K562 (cell line): ENCODE data around the gene SLC6A9. TPM values are rescaled to one million over a fixed set of nuclear protein-coding genes. Genes with fewer than 3 reads are reported as not detected.

ENCODE experiments used
- NFE2L1 ChIP-seq: fragments of 450-650 bp; IDR thresholded peaks from 2 replicates; pipeline ENCODE4 v1.6.1; 2016; ENCODE audit warnings: missing genetic modification characterization, low read depth, mild to moderate bottlenecking, missing compliant biosample characterization, moderate library complexity, borderline replicate concordance
- NR2C1 ChIP-seq, 2 experiments: fragments of 450-650 bp; IDR thresholded peaks; 2 replicates each; pipeline ENCODE4 v1.6.1; 2017; ENCODE audit warnings: mild to moderate bottlenecking in 2 of 2, antibody characterized with exemption in 1 of 2, inconsistent platforms in 1 of 2, missing compliant biosample characterization in 1 of 2, missing genetic modification characterization in 1 of 2
- NR3C1 ChIP-seq: sonication (generic); formaldehyde crosslinking; IDR thresholded peaks from 2 replicates; pipeline ENCODE4 v1.8.1; 2022; ENCODE audit warnings: missing genetic modification reagents
- PCBP1 ChIP-seq: fragments of 200-400 bp; formaldehyde crosslinking; IDR thresholded peaks from 2 replicates; pipeline ENCODE4 v1.6.1; 2018; ENCODE audit warnings: mild to moderate bottlenecking, low read depth, low read length; ENCODE audit not compliant: poor library complexity, severe bottlenecking
- SIRT6 ChIP-seq: IDR thresholded peaks from one replicate; pipeline ENCODE4 v1.6.1; 2012; ENCODE audit warnings: low read depth, mild to moderate bottlenecking, control low read depth, inconsistent platforms, low read length, moderate library complexity
- SLC30A9 ChIP-seq: fragments of 250-450 bp; sonication (Bioruptor Pico); IDR thresholded peaks from 2 replicates; pipeline ENCODE4 v1.8.0; 2022; ENCODE audit warnings: mild to moderate bottlenecking, moderate library complexity
- SMARCE1 ChIP-seq: fragments of 450-650 bp; IDR thresholded peaks from 2 replicates; pipeline ENCODE4 v1.7.1; 2016; ENCODE audit warnings: mild to moderate bottlenecking
- TCF7 ChIP-seq: sonication (generic); IDR thresholded peaks from 2 replicates; pipeline ENCODE4 v1.6.1; 2016; ENCODE audit warnings: antibody characterized with exemption, borderline replicate concordance
- XRCC3 ChIP-seq: fragments of 450-650 bp; IDR thresholded peaks from 2 replicates; pipeline ENCODE4 v1.6.1; 2017; ENCODE audit warnings: mild to moderate bottlenecking, moderate library complexity
- ZBTB1 ChIP-seq: sonication (generic); formaldehyde crosslinking; IDR thresholded peaks from 2 replicates; pipeline ENCODE4 v1.8.1; 2023; ENCODE audit warnings: missing genetic modification reagents, low read depth, mild to moderate bottlenecking, borderline replicate concordance
- ZBTB17 ChIP-seq: fragments of 450-650 bp; formaldehyde crosslinking; IDR thresholded peaks from 2 replicates; pipeline ENCODE4 v1.4.0; 2020; ENCODE audit warnings: mild to moderate bottlenecking
- ZNF23 ChIP-seq: fragments of 250-450 bp; sonication (Bioruptor Pico); IDR thresholded peaks from 2 replicates; pipeline ENCODE4 v1.4.0; 2020; ENCODE audit warnings: mild to moderate bottlenecking
- ZNF232 ChIP-seq: sonication (generic); formaldehyde crosslinking; IDR thresholded peaks from 2 replicates; pipeline ENCODE4 v1.8.0; 2022; ENCODE audit warnings: mild to moderate bottlenecking, missing genetic modification reagents
- ZNF695 ChIP-seq: fragments of 450-650 bp; formaldehyde crosslinking; IDR thresholded peaks from 2 replicates; pipeline ENCODE4 v1.4.0; 2020; ENCODE audit warnings: mild to moderate bottlenecking, moderate library complexity
- polyA plus RNA-seq, 8 experiments: library from polyadenylated mRNA; depleted of rRNA in 4 of 8; stranded (reverse) in 5 of 8; unstranded in 3 of 8; fragments of >200 nt; fragmentation: Nextera tagmentation in 2 of 8; fragmentation: Illumina TruSeq in 1 of 8; extraction: Ambion mirVana in 2 of 8; extraction: Trizol in 1 of 8; gene quantifications; 2 replicates each; pipeline versions ENCODE4 v1.2.1 to v1.2.3, GENCODE V29; 2011 to 2014; ENCODE audit warnings: inconsistent platforms in 1 of 8, missing spikeins in 1 of 8
- total RNA-seq, 7 experiments: library from RNA; depleted of rRNA in 6 of 7; stranded (reverse); fragments of >200 nt in 6 of 7; fragmentation: Illumina TruSeq in 2 of 7; extraction: Trizol in 2 of 7; gene quantifications; 2 replicates each; pipeline versions ENCODE4 v1.2.1 to v1.2.3, GENCODE V29; 2011 to 2021; ENCODE audit warnings: low replicate concordance in 1 of 7
- TF ChIP-seq, protein P1 (sequence below): fragments of 250-450 bp; sonication (Bioruptor Pico); IDR thresholded peaks from 2 replicates; pipeline ENCODE4 v1.8.0; 2022; ENCODE audit warnings: inconsistent platforms, mild to moderate bottlenecking, moderate library complexity, borderline replicate concordance
- TF ChIP-seq, protein P2 (sequence below): sonication (generic); formaldehyde crosslinking; IDR thresholded peaks from 2 replicates; pipeline ENCODE4 v1.8.0; 2022; ENCODE audit warnings: mild to moderate bottlenecking, low read depth, missing genetic modification reagents
- TF ChIP-seq, protein P3 (sequence below): sonication (generic); formaldehyde crosslinking; IDR thresholded peaks from 2 replicates; pipeline ENCODE4 v1.8.0; 2022; ENCODE audit warnings: mild to moderate bottlenecking, missing genetic modification reagents
- TF ChIP-seq, protein P4 (sequence below): fragments of 250-450 bp; sonication (Bioruptor Pico); IDR thresholded peaks from 2 replicates; pipeline ENCODE4 v1.9.0; 2021; ENCODE audit warnings: mild to moderate bottlenecking, inconsistent platforms

The SLC6A9 gene
- total and polyA plus RNA-seq, 9 of the 15 experiments (the other 6 are each of a cell fraction or from before 2014, with no cell fraction given) = 0.17 to 18.7 (median 2.9) TPM

DNA sequence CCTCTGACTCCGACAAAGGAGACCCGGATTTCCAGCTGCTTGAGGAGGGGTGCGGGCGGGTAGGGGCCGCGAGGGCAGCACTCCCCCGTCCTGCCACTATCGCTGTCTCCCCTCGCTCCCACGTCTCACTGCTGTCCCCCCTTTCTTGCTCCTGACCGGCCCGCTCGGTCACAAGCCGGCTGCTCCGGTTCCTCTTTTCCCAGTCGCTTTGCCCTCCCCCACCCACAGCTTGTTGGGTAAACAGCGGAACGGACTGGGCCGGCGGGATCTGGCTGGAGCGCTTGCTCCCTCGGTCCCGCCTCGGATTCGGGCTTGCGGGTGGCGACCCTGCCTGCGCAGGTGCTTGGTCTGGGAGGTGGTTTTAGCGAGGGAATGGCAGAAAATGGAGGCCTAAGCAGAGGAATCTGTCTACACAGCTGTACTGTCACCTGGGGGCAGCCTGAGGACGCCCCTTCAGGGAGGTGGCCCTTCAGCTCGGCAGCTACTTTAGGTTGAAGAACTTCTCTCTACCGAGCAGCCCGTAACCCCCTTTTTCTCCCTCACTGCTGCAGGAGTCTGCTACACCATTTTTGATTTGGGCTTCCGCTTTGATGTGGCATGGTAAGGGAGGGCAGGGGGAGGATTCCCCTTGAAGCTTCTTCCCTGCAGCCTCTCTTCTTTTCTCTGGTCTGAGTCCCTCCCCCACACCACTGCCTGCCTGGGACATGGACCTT is 55.9 kb downstream of the SLC6A9 start (continued):
- TF ChIP-seq NFE2L1 (tag) = no peak
- no peak for TF ChIP-seq ZNF23 (CRISPR knock-in tag)
- TF ChIP-seq, protein P1, sequence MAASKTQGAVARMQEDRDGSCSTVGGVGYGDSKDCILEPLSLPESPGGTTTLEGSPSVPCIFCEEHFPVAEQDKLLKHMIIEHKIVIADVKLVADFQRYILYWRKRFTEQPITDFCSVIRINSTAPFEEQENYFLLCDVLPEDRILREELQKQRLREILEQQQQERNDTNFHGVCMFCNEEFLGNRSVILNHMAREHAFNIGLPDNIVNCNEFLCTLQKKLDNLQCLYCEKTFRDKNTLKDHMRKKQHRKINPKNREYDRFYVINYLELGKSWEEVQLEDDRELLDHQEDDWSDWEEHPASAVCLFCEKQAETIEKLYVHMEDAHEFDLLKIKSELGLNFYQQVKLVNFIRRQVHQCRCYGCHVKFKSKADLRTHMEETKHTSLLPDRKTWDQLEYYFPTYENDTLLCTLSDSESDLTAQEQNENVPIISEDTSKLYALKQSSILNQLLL (CRISPR knock-in tag) = no peak
- no peak for TF ChIP-seq ZBTB17 (CRISPR knock-in tag)
- TF ChIP-seq ZNF695 = no peak
- peak; percentile 73 for TF ChIP-seq SMARCE1
- TF ChIP-seq NR2C1 (IDR thresholded peaks at IDR 0.05) = no peak
- no peak for TF ChIP-seq NR2C1 (tag; IDR thresholded peaks at IDR 0.05)
- TF ChIP-seq NR3C1 (CRISPR knock-in tag) = 0 out of 2 replicates have a peak, but pooled peaks have one; percentile 37
- no peak for TF ChIP-seq ZNF232 (CRISPR knock-in tag)
- TF ChIP-seq ZBTB1 = no peak
- TF ChIP-seq SLC30A9 (CRISPR knock-in tag) = no peak
- TF ChIP-seq XRCC3 = no peak
- TF ChIP-seq TCF7 = peak; percentile 90; the same call in 1 of the 2 replicates
- TF ChIP-seq PCBP1 = peak; percentile 70
- TF ChIP-seq SIRT6 = no peak
- TF ChIP-seq, protein P2, sequence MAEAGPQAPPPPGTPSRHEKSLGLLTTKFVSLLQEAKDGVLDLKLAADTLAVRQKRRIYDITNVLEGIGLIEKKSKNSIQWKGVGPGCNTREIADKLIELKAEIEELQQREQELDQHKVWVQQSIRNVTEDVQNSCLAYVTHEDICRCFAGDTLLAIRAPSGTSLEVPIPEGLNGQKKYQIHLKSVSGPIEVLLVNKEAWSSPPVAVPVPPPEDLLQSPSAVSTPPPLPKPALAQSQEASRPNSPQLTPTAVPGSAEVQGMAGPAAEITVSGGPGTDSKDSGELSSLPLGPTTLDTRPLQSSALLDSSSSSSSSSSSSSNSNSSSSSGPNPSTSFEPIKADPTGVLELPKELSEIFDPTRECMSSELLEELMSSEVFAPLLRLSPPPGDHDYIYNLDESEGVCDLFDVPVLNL (CRISPR knock-in tag) = no peak
- TF ChIP-seq, protein P3, sequence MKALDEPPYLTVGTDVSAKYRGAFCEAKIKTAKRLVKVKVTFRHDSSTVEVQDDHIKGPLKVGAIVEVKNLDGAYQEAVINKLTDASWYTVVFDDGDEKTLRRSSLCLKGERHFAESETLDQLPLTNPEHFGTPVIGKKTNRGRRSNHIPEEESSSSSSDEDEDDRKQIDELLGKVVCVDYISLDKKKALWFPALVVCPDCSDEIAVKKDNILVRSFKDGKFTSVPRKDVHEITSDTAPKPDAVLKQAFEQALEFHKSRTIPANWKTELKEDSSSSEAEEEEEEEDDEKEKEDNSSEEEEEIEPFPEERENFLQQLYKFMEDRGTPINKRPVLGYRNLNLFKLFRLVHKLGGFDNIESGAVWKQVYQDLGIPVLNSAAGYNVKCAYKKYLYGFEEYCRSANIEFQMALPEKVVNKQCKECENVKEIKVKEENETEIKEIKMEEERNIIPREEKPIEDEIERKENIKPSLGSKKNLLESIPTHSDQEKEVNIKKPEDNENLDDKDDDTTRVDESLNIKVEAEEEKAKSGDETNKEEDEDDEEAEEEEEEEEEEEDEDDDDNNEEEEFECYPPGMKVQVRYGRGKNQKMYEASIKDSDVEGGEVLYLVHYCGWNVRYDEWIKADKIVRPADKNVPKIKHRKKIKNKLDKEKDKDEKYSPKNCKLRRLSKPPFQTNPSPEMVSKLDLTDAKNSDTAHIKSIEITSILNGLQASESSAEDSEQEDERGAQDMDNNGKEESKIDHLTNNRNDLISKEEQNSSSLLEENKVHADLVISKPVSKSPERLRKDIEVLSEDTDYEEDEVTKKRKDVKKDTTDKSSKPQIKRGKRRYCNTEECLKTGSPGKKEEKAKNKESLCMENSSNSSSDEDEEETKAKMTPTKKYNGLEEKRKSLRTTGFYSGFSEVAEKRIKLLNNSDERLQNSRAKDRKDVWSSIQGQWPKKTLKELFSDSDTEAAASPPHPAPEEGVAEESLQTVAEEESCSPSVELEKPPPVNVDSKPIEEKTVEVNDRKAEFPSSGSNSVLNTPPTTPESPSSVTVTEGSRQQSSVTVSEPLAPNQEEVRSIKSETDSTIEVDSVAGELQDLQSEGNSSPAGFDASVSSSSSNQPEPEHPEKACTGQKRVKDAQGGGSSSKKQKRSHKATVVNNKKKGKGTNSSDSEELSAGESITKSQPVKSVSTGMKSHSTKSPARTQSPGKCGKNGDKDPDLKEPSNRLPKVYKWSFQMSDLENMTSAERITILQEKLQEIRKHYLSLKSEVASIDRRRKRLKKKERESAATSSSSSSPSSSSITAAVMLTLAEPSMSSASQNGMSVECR (CRISPR knock-in tag) = no peak; the same call in none of the 2 replicates
- TF ChIP-seq, protein P4, sequence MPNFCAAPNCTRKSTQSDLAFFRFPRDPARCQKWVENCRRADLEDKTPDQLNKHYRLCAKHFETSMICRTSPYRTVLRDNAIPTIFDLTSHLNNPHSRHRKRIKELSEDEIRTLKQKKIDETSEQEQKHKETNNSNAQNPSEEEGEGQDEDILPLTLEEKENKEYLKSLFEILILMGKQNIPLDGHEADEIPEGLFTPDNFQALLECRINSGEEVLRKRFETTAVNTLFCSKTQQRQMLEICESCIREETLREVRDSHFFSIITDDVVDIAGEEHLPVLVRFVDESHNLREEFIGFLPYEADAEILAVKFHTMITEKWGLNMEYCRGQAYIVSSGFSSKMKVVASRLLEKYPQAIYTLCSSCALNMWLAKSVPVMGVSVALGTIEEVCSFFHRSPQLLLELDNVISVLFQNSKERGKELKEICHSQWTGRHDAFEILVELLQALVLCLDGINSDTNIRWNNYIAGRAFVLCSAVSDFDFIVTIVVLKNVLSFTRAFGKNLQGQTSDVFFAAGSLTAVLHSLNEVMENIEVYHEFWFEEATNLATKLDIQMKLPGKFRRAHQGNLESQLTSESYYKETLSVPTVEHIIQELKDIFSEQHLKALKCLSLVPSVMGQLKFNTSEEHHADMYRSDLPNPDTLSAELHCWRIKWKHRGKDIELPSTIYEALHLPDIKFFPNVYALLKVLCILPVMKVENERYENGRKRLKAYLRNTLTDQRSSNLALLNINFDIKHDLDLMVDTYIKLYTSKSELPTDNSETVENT (CRISPR knock-in tag) = no peak
